ENCODE measurements around the gene KCNMB3. TPM values are rescaled to one million over a fixed set of nuclear protein-coding genes. Genes with fewer than 3 reads are reported as not detected.
"Not testable (repeated sequence)": the region's sequence is repeated elsewhere in the genome, so short reads cannot be mapped to it uniquely, and the experiment has no call there.

The KCNMB3 gene
- total RNA-seq, 1 donor from 2014 or later, result 2.1 TPM

DNA sequence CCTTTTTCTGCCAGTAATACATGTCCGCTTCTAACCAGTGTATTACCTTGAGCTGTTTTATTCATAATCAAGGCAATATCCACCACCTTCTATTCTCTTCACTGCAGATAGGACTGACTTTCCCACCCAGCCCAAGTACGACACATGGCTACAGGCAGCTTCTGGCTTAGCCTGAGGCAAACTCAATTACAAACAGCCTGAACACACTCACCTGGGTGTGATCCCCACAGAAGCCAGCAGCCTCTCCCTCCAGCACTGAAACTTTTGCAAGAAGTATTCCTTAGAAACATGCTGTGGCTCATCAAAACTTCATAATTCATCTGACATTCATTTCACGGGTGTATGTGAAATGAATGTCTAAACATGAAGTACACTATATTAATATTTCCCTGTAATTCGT lies 13.5 kb upstream of the KCNMB3 start:
- no peak for DNase-seq (ENCODE audit: low read depth)

GRCh38 chr3:179263134-179263533 lies 12.2 kb upstream of the KCNMB3 start:
- no peak for DNase-seq (ENCODE audit: low read depth)

DNA sequence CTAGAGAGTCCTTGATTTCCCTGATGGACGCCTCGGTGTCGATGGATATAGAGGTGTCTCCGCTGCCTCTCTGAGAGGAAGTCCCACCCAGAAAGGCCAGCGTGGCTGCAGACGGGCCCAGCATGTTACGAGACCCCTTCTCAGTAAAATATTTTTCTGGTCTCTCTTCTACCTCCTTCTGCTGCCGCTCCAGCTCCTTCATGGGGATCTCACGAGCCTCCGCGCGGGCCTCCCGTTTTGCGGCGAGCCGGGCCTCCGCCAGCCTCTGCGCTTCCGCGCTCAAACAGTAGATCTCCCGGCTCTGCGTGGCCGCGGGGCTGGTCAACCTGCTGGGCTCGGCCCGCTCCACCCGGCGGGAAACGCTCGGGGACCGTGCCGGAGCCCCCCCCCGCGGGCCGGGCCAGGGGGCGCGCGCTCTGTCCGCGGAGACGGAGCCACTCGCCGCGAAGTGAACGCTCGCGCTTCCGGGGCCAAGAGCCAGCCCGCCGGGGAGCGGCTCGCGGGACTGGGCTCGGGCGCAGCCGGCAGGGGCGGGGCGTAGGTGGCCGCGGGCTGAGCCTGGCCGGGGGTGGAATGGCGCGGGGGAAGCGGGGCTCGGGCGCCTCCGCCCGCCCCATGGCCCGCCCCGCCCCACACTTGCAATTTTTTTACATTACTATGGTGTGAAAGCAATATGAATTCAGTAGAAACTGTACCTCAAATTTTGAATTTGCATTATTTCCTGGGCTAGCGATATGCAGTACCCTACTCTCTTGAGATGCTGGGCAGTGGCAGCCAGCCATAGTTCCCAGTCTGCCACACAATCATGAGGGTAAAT lies 10.2 kb upstream of the KCNMB3 start:
- DNase-seq (ENCODE audit: low read depth), result no peak

- DNase-seq (ENCODE audit: low read depth), result not testable (repeated sequence)
These were observed 9.2 kb upstream of the KCNMB3 start for GRCh38 chr3:179259959-179260756.

DNA sequence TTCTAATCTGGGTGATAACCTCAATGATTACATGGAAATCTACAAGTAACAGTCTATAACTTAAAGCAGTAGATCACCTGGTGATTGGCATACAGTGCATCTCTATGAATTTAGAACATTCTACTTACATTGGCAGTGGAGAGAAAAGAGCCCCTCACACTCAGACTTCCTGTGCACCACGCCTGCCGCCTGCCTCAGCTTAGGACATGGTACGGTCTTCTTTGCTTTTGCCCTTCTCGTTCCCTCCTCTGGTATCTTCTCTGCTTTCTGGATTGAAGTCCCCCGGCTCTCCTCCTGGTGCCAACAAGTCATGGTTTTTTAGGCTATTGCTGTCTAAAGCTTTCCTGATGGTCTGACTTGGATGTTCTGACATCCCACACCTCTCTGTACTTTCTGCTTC lies 7.9 kb upstream of the KCNMB3 start:
- DNase-seq (ENCODE audit: low read depth), result no peak

DNA sequence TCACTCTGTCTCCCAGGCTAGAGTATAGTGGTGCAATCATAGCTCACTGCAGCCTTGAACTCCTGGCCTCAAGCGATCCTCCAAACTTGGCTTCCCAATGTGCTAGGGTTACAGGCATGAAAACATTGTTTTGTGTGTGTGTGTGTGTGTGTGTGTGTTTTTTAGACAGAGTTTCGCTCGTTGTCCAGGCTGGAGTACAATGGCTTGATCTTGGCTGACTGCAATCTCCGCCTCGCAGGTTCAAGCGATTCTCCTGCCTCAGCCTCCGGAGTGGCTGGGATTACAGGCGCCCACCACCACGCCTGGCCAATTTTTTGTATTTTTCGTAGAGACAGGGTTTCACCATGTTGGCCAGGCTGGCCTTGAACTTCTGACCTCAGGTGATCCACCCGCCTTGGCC lies 6.8 kb upstream of the KCNMB3 start:
- DNase-seq (ENCODE audit: low read depth), result not testable (repeated sequence)

DNA sequence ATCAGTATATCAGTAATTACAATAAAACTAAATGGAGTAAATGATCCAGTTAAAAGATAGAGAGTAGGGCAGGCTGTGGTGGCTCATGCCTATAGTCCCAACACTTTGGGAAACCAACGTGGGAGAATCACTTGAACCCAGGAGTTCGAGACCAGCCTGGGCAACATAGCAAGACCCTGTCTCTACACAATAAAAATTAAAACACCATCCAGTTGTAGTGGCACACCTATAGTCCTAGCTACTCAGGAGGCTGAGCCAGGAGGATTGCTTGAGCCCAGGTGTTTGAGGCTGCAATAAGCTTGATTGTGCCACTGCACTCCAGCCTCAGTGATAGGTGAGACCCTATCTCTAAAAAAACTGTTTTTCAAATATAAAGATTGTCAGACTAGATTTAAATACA lies 5.9 kb upstream of the KCNMB3 start:
- DNase-seq (ENCODE audit: low read depth), result no peak

DNA sequence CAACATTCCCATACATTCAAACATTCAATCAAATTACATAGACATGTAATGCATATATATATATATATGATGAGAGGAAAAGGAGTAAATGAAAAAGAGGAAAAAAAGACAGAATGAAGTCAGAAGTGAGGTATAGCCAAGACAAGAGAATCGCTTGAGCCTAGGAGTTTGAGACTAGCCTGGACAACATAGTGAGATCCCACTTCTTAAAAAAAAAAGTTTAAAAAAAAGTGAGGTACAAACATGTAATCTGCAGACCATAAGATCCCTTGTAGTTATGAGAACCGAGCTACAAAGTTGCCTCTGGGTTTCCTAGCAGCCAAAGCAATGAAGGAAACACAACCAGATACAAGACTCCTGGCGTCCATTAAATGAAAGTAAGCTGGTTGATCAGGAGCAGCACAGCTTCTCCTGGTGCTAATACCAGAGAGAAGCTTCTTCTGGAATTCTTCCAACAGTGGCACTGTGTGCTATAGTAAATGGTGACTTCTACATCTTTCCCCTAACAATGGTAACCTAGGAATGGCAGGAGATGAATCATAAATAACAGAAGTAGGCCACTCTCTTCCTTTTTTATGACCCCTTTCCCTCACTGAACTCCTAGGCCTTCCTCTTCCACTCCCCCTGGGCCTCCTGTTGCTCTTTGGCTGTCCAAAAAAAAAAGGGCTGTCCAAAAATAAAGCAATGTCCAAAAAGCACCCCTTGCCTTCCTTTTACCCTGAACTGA lies 3.5 kb downstream of the KCNMB3 start:
- no peak for DNase-seq (ENCODE audit: low read depth)

DNA sequence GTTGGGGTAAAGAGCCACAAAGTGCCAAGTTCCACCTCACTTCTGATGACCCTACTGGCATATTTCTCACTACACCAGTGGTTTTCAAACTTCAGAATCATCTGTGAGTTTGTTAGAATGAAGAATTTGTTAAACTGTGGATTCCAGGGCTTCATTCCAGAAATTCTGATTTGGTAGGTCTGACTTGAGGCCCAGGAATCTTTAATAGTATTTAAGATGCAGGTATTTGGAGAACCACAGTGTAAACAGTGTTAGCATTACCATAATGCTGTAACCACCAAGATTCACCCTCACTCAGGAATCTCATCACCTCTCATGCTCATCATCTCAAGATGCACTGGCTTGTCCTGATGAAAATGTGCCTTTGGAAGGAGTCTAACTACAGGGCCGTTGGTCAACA lies 6.0 kb downstream of the KCNMB3 start:
- peak; percentile 51 for DNase-seq (ENCODE audit: low read depth)

DNA sequence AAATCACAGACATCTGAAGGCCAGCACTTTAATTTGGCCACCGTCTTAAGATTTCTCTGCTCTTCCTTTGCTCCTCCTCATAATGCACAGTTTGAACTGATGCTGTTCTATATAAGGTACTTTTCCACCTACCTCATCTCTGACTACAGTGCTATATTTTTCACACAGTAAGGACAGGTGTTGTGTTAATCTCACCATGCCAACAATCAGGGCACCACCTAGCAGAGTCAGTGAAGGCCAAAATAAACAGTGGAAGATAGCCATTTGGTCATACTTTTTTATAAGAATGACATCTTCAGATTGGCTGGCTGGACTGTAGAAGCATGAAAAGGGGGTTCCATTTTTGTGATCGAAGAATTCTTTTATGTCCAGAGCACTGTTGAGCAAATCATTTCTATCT lies 8.1 kb downstream of the KCNMB3 start:
- DNase-seq (ENCODE audit: low read depth), result not testable (repeated sequence)

GRCh38 chr3:179240299-179240698 lies 10.6 kb downstream of the KCNMB3 start:
- not testable (repeated sequence) for DNase-seq (ENCODE audit: low read depth)

DNA sequence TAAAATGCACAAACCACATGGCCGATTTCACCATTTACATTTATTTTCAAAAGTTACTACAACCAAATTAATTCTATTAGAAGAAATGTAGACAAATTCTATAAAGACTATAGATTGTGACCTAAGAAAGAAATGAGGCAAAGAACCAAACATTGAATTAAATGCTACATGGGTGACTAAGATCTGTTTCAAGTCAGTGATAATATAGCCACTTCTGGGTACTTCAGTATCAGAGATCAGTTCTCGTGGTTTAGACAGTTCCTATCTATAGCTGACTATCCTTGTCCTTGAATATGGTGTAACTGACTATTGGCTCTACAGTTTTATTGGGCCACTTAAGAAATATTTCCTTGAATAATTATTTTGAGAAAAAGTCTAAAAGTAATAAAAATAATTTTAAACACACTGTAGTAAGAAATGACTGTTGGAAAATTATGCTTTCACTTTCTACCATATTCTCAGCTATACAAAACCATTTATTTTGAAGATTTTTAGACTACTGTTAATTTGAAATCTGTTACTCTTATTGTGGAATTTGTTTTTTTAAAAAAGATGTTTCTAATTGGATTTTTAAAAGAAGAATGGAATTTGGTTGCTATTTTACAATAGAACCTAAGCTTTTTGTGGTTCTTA lies 14.1 kb downstream of the KCNMB3 start:
- DNase-seq (ENCODE audit: low read depth), result no peak

- no peak for DNase-seq (ENCODE audit: low read depth)
These were observed 16.7 kb downstream of the KCNMB3 start for GRCh38 chr3:179234199-179234598.

DNA sequence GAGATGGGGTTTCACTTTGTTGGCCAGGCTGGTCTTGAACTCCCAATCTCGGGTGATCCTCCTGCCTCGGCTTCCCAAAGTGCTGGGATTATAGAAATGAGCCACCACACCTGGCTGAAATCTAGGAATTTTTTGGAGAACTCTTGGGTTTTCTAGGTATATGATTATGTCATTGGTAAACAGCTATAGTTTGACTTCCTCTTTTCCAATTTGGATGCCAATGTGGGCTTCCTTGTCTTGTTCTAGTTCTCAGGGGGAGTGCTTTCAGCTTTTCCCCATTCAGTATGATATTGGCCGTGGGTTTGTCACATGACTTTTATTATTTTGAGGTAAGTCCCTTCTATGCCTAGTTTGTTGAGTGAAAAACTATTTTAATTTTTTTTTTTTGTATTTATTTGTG lies 17.9 kb downstream of the KCNMB3 start:
- no peak for DNase-seq (ENCODE audit: low read depth)

- DNase-seq (ENCODE audit: low read depth), result no peak
These were observed 21.7 kb downstream of the KCNMB3 start for GRCh38 chr3:179229177-179229576.

DNA sequence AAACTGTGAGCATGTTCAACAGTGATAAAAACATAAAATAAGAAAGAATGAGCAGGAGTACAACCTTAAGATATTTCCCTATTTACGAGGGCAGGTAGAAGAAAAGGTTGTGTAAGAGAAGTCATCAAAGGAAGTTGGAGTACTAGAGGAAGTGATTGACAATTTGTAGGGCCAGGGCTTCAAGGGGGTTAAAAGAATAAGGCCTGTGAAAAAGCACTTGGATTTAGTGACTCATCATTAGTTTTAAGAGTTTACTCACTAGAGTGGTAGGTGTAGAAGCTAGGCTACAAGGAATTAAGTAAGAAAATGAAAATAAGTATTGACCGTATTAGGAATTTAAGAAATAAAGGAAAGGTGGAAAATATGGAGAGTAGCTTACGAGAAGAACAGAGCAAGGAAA lies 23.6 kb downstream of the KCNMB3 start:
- DNase-seq (ENCODE audit: low read depth), result peak; percentile 73

- DNase-seq (ENCODE audit: low read depth), result no peak
These were observed 26.3 kb downstream of the KCNMB3 start for GRCh38 chr3:179224584-179224983.

DNA sequence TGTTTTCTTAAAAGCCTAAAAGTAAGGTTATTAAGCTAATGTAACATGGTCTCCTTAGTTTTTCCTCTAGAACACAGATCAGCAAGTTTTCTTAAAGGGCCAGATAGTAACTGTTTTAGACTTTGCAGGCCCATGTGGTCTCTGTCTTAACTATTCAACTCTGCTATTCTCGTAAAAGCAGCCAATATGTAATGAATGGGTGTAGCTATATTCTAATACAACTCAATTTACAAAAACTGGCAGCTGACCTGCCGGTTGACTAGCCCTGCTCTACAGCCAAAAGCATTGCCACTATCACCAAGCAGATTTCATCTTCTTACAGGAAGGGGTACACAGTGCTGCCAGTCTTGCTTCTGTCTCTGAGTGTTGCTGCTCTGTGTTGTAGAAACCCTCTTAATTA lies 27.4 kb downstream of the KCNMB3 start:
- DNase-seq (ENCODE audit: low read depth), result no peak

DNA sequence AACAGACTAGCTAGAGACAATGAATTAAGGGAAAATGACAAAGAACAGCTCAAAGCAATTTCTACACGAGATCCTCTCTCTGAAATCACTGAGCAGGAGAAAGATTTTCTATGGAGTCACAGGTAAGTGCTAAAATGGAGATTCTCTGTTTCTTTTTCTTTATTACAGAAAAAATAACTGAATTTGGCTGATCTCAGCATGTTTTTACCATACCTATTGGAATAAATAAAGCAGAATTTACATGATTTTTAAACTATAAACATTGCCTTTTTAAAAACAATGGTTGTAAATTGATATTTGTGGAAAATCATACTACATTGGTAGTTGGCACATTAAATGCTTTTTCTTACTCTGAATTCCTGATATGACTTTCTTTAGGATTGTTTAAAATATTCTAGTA lies 32.7 kb downstream of the KCNMB3 start:
- DNase-seq (ENCODE audit: low read depth), result not testable (repeated sequence)

GRCh38 chr3:179215550-179215949 lies 35.4 kb downstream of the KCNMB3 start:
- not testable (repeated sequence) for DNase-seq (ENCODE audit: low read depth)

DNA sequence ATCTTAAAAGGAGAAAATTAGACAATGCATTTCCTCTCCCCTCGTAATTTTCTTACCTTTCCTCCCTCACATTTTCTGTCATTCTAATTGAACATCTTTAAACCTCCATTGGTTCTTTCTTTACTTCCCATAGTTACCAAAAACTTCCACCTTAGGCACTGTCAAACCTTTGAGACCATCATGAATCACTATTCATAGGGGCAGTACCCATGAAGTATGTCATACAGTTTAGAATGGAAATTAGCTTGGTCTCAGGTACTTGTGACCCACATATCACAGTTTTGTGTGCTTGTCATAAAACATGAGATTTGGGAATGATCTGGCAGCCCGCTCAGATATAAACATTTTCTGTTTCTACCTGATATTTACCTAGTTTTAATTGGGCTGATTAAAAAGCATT lies 50.1 kb downstream of the KCNMB3 start:
- DNase-seq (ENCODE audit: low read depth), result no peak

- no peak for DNase-seq (ENCODE audit: low read depth)
These were observed 54.2 kb downstream of the KCNMB3 start for GRCh38 chr3:179196700-179197099.

Data from renal cortical epithelial cell (primary cell).